ENCODE measurements around the gene SLC8A3. TPM values are rescaled to one million over a fixed set of nuclear protein-coding genes. Genes with fewer than 3 reads are reported as not detected.

The SLC8A3 gene
- total RNA-seq, 1 donor from 2014 or later = 0.12 TPM

- ATAC-seq (peak; percentile 78), DNase-seq (peak; percentile 33)
- intact Hi-C loops (cut with micrococcal nuclease) = no loop called here
These were observed 178.8 kb downstream of the SLC8A3 start for GRCh38 chr14:70009961-70010360.

- no peak for ATAC-seq
- intact Hi-C loops (cut with micrococcal nuclease) = no loop called here
- no peak for DNase-seq
These were observed 180.2 kb downstream of the SLC8A3 start for GRCh38 chr14:70008284-70009262.

DNA sequence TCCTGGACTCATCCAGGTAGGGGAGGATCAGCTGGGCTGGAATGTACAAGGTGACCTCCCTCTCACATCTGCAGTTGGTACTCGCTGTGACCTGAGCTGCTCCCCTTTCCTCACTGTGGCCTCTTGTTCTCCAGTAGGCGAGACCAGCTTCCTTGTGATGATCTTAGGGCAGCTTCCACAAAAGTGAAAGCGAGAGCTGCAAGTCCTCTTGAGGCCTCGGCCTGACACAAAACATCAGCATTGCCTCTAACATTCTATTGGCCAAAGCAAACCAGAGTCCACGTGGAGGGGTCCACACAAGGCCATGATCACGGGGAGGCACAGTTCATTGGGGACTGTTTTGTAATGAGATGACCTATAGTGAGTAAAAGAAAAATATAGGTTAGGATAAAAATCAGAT lies 182.1 kb downstream of the SLC8A3 start:
- ATAC-seq (no peak), DNase-seq (no peak)
- intact Hi-C loops (cut with micrococcal nuclease) = no loop called here

DNA sequence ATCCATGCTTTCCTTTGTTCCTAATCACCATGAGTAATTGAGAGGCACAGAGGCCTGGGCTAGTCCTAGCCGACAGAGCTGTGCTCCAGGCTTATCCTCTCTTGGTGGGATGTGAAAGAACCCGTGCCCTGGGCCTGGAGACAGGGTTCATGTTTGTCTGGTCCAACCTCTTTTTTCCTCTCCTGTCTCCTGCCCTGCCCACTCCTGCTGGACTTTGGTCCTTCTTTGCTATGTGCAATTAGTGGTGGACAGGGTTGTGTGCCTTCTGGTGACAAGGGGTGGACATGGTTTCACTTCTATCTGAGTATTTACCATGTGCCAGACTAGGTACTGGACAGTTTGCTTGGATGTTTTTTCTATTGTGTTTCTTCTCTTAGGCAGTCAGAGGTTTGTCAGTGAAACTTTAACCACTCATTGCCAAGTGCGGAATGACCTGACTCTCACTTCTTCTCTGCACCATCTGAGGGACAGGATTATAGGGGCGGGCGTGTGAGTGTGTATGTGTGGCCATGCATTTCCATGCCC lies 183.4 kb downstream of the SLC8A3 start:
- intact Hi-C loops (cut with micrococcal nuclease) = no loop called here
- ATAC-seq = no peak
- DNase-seq = no peak

- ATAC-seq (no peak), DNase-seq (no peak)
- intact Hi-C loops (cut with micrococcal nuclease) = no loop called here
These were observed 184.0 kb downstream of the SLC8A3 start for GRCh38 chr14:70004791-70005190.

DNA sequence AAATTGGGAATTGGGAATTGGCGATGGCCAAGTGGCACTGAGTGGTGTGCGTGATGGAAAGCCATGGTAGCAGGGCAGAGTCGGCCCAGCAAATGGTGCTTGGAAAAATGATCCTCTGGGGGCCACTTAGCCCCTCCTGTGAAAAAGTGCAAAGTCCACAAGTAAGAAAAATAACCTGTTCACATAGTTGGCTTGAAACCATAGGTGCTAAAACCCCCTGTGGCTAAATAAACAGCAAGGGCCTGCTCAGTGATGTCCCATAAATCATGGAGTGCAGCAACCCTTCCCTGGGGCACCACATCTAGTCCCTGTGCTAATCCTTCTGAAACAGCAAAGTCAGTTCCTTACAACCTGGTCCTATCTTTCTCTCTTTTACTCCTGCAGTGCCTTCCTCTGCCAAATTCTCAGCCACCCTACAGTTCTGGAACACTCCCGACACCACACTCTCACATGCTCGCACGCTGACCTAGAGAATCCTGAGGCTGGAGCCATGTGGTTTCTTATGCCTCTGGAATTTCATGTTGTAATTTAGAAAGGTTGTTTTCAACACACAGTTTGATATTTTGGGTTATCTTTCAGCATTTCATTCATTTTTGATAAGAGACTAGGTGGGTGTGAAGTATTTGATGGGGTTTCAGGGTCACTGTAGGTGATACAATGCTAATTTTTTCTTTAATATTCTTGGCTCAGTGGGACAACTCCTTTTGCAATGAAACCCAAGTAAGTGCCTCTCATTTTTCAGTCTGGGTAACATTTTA lies 186.0 kb downstream of the SLC8A3 start:
- intact Hi-C loops (cut with micrococcal nuclease) = no loop called here
- DNase-seq = no peak
- no peak for ATAC-seq

- DNase-seq (no peak), ATAC-seq (no peak)
- intact Hi-C loops (cut with micrococcal nuclease) = no loop called here
These were observed 188.2 kb downstream of the SLC8A3 start for GRCh38 chr14:70000601-70001000.

DNA sequence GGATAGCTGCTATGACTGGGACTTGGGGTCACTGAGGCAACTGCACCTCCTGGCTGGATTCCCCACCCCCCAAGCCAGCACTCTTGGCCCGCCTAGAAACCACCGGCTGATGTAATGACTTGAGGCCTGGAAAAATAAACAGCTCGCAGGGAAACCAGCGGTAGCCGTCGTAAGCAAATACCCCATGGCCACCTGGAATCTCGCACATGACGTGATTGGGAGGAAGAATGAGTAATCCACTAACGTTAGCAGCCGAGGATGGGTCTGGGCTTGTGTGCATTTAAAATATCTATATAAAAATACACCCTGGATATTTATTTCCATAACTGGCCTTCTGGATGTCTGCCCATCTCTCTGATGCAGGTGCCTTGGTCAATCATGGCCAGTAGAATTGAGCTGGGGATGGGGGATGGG lies 189.5 kb downstream of the SLC8A3 start:
- ATAC-seq (no peak), DNase-seq (no peak)
- intact Hi-C loops (cut with micrococcal nuclease) = no loop called here

DNA sequence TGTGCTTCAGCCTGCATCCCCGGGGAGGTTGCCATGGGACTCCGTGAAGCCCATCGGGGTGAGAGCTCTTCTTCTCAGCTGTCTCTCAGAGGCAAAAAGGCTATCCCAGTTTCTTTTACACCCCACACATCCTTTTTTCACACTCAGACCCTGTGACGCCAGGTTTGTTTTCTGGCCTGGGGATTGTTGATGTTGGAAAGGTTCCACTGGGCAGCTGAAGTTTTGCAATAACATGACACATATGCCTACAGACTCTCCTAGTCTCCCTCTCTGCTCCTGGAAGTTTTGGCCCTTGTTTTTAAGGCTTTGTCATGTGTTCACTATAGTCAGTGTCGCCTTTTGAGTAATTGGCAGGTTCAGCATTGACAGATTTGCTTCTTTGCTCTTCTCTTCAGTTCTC lies 190.9 kb downstream of the SLC8A3 start:
- intact Hi-C loops (cut with micrococcal nuclease) = no loop called here
- ATAC-seq (peak; percentile 57), DNase-seq (no peak)

- intact Hi-C loops (cut with micrococcal nuclease) = no loop called here
- ATAC-seq (no peak), DNase-seq (no peak)
These were observed 192.5 kb downstream of the SLC8A3 start for GRCh38 chr14:69996216-69996615.

Other genes with a start within 250 kb of the SLC8A3 start
- gene COX16, start 170.7 kb upstream of the SLC8A3 start, total RNA-seq = 27.1 TPM
- 64.0 TPM for gene SYNJ2BP, start 228.1 kb upstream of the SLC8A3 start, total RNA-seq

Data from left ventricle myocardium superior (tissue), 1 donor.